ENCODE results near the gene GTSF1L.
A peak's percentile ranks its signal among the peaks of the same experiment; 100 is the strongest.

Gene GTSF1L

GRCh38 chr20:43726811-43727338, at the start of gene GTSF1L:
TSS of gene GTSF1L (minus strand) at chr20:43727002. CDS start at chr20:43726694, 308 bp downstream.
- no peak within 1 kb of the TSS for H3K27ac ChIP-seq
- ChIA-PET CTCF (interaction anchor here (0.7 to 0.9 kb wide), 2 partner anchors 18 to 23 kb away, joined by 3 read pairs; no protein-coding TSS in a partner anchor), POLR2A (ENCODE audit: low non-redundant PET) (no interaction called here)
- TF ChIP-seq CTCF (conservative IDR thresholded peaks at IDR 0.05; ENCODE audit: low read depth): no peak
- DNase-seq (ENCODE audit: low spot score): no peak

- TF ChIP-seq CTCF (conservative IDR thresholded peaks at IDR 0.05; ENCODE audit: low read depth): no peak
- ChIA-PET POLR2A (ENCODE audit: low non-redundant PET) (interaction anchor here (0.7 kb wide), 1 partner anchor 17 kb away, joined by 3 read pairs; no protein-coding TSS in a partner anchor), CTCF (no interaction called here)
- no peak for DNase-seq (ENCODE audit: low spot score)
- no peak overlapping the region for H3K27ac ChIP-seq
Measured at GRCh38 chr20:43774754-43775153, 48.0 kb upstream of the GTSF1L start.

DNA sequence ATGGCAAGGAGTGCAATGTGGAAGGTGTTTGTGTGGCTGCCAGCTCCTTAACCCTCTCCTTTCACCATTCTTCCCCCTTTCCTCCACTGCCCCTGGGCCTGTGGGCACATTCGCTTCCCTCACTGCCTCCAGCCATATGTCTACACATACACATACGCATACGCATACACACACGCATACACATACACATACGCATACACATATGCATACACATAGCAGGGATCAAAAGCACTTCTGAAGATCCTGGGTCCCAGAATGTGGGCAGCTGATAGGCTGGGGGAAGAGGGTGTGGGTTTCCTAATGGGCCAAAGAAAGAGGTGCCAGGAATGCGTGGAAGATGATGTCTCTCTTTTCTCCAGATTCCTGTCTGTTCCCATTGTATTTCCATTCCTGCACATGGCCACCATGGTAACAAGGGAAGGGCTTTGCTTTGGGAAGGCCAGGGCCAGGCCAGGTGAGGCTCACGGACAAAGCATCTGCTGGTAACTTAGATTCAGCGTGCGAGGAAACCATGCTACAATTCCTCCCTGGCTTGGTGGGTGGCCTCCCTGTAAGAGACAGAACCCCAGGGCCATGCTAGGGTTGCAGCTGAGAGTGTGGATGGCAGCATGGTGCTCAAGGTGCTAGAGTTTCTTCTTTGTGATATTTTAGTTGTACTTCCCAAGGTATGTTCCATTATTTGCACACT, 44.8 kb upstream of the GTSF1L start:
- DNase-seq (ENCODE audit: low spot score): no peak
- no peak for TF ChIP-seq CTCF (conservative IDR thresholded peaks at IDR 0.05; ENCODE audit: low read depth)
- H3K27ac ChIP-seq: no peak overlapping the region
- CTCF ChIA-PET: interaction anchor here (1.6 kb wide), 1 partner anchor 22 kb away, joined by 6 read pairs; no protein-coding TSS in a partner anchor
- POLR2A ChIA-PET (ENCODE audit: low non-redundant PET): no interaction called here

DNA sequence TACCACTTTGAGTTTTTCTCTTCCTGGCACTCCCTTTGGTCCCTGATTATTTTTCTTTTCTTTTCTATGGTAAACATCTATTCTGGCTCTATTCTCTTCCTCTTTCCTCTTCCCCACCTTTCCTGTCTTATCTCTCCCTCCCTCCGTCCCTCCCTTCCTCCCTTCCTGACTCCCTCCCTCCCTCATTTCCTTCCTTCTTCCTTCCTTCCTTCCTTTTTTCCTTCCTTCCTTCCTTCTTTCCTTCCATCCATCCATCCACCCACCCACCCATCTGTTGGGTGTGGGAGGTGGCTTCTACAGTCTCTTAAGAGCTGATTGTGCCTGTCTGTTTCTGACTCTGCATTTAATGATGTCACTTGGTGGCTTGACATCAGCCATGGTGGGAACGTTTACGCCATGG, 43.5 kb upstream of the GTSF1L start:
- ChIA-PET POLR2A (ENCODE audit: low non-redundant PET) (no interaction called here), CTCF (no interaction called here)
- DNase-seq (ENCODE audit: low spot score): no peak
- no peak for TF ChIP-seq CTCF (conservative IDR thresholded peaks at IDR 0.05; ENCODE audit: low read depth)
- no peak overlapping the region for H3K27ac ChIP-seq

- CTCF ChIA-PET: interaction anchor here (0.6 to 1.3 kb wide), 6 partner anchors 11 to 312 kb away, joined by 3 to 6 read pairs (median 4); no protein-coding TSS in a partner anchor
Measured at GRCh38 chr20:43767686-43768474, 41.1 kb upstream of the GTSF1L start.

More at GRCh38 chr20:43767686-43768474, 41.1 kb upstream of the GTSF1L start:
- POLR2A ChIA-PET (ENCODE audit: low non-redundant PET): no interaction called here
- TF ChIP-seq CTCF (conservative IDR thresholded peaks at IDR 0.05; ENCODE audit: low read depth): no peak
- H3K27ac ChIP-seq: no peak overlapping the region
- DNase-seq (ENCODE audit: low spot score): peak; percentile 69

Measured in RWPE1 (cell line).